GM13976 (cell line): Measurements from ENCODE around the gene KDSR.

Source experiments
- DNase-seq: peaks from one replicate; pipeline ENCODE4 v3.0.0; 2012; ENCODE audit warnings: low spot score
- in situ Hi-C: fragments of 300-500 bp; cut with MboI; formaldehyde crosslinking; loops from one replicate; pipeline ENCODE4 v1.12.0; 2022; ENCODE audit warnings: low sequenced_read_pairs, mixed read lengths, inconsistent platforms; ENCODE audit not compliant: unreplicated experiment
- TF ChIP-seq, protein P1 (sequence below): IDR thresholded peaks from 2 replicates; pipeline ENCODE4 v1.5.1; 2012; ENCODE audit warnings: borderline replicate concordance, mild to moderate bottlenecking; ENCODE audit not compliant: insufficient read depth; ENCODE audit errors: extremely low read depth, missing control alignments, control extremely low read depth

KDSR gene

DNA sequence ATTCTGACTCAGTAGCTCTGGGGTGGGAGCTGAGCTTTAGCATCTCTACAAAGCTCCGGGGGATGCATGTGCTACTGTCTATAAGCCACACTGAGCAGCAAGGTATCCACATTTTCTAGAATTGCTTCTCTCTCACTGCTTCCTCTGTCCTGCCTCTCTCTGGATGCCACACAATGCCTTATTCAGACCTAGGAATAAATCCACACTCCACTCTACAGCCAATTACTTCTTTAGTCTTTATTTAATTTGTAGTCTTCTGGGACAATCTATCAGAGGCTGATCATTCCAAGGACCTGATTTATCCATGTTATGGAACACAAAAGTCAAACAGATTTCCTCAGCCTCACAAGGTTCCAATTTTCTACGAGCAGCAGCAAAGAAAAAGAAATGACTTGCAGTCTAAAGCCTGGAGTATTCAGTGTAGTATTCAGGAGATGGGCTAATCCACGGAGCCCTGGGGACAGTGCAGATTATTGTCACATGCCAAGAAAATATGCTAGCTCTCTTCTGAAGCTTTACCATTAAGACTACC is 51.8 kb downstream of the KDSR start:
- DNase-seq: no peak
- TF ChIP-seq, protein P1, sequence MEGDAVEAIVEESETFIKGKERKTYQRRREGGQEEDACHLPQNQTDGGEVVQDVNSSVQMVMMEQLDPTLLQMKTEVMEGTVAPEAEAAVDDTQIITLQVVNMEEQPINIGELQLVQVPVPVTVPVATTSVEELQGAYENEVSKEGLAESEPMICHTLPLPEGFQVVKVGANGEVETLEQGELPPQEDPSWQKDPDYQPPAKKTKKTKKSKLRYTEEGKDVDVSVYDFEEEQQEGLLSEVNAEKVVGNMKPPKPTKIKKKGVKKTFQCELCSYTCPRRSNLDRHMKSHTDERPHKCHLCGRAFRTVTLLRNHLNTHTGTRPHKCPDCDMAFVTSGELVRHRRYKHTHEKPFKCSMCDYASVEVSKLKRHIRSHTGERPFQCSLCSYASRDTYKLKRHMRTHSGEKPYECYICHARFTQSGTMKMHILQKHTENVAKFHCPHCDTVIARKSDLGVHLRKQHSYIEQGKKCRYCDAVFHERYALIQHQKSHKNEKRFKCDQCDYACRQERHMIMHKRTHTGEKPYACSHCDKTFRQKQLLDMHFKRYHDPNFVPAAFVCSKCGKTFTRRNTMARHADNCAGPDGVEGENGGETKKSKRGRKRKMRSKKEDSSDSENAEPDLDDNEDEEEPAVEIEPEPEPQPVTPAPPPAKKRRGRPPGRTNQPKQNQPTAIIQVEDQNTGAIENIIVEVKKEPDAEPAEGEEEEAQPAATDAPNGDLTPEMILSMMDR: no peak
- in situ Hi-C loops: loop anchor here (5.0 kb wide), 1 partner anchor 158 kb away; no protein-coding TSS in a partner anchor

DNA sequence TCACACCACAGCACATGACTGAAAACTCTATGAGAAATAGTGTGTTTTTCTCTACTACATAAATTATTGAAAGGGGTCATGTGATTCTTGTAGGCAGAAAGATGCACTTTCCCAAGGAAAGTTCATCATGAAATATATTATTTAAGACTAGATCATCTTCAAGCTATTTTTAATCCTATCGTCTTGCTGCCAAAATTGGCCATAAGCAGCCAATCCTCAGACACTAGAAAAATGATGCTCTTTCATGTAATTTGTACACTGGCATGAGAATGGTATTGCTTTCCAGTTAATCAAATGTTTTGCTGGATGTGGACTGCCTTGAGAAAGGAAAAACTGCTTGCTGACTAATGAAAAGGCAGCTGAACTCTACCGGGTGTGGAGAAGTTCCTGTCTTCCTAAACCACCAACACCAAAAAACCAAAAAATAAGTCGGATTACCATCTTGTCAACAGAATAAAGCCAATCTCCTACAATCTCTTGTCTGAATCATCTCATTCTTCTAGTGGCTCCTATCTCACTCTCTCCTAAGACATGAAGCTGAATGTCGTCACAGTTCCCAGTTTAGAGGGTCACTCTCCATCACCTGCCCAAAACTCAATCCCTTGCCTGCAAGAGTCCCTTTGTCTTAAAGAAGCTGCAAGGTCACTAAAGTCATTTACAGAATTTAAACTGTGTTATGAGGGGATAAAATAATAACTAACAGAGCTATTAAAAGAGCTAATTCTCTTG is 52.8 kb downstream of the KDSR start:
- in situ Hi-C loops: no loop called here
- TF ChIP-seq, protein P1: no peak

DNA sequence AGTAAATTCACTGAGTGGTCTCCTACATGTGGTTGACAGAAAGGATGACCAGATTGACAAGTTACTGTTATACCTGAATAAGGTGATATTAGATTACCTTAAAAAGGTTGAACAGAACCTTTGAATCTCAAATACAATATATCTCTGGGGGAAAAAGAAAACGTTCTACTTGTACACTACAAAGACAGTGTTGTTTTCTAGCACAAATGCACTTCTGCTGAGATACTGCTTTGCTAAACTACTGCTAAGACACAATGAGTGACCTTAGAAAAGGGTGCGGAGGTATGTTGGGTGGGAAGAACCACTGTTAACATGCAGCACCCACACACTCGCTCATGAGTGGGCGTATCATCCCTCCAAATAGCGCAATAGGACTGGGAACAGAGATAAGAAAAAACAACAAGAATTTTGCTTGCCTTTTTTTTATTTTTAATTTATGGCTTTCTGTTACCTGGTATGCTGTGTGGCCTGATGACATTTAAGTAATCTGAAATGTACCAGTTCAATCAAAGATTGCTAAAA is 53.5 kb downstream of the KDSR start:
- TF ChIP-seq, protein P1: no peak
- in situ Hi-C loops: no loop called here
- DNase-seq: no peak

More for the DNA sequence above, 52.8 kb downstream of the KDSR start:
- DNase-seq: no peak

DNA sequence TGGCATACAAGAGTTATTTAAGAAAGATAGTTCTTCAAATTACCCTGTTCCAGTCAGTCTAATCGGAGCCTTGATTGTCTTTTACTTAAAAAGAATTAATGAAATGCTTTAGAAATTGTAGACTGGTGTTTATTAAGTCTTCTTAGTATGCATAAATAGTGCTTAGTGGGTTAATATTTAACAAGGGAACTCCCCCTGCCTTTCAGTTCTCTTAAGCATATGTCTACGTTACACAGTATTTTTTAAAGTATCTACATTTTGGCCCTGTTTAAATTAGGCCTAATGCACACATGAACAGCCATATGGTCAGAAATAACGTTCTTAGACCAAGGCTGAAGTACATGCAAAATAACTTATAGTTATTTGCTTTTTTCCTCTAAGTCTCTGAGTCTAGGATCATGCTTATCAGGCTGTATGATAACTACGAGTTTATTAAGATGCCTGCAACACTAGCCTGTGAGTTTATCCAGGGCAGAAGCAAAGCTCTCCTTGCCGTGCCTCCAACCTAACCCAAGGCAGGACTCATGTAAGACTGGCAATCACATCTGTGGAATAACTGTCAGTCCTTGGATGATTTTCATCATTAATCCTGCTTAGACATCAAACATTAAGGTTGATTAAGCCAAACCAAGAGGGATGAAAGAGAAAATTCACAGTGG is 54.1 kb downstream of the KDSR start:
- no peak for DNase-seq
- in situ Hi-C loops: no loop called here
- TF ChIP-seq, protein P1: no peak

DNA sequence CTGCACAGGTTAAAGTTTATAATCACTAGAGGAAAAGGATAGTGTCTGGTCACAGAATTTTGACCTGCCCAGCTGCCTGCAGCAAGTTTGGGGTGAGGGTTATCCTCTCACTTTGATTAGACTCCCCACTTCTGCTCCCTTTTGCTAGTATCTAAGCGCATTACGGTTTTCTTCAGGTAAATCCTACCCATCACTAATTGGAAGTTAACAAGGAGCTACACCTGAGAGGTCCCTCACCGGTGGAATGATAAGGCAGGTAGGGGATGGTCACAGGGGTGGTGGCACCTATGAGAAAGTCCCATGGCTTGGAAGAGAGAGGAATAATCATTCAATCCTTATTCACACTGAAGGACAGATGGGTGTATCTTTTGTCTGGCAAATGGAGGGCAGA is 55.0 kb downstream of the KDSR start:
- no peak for DNase-seq
- in situ Hi-C loops: no loop called here
- TF ChIP-seq, protein P1: no peak

DNA sequence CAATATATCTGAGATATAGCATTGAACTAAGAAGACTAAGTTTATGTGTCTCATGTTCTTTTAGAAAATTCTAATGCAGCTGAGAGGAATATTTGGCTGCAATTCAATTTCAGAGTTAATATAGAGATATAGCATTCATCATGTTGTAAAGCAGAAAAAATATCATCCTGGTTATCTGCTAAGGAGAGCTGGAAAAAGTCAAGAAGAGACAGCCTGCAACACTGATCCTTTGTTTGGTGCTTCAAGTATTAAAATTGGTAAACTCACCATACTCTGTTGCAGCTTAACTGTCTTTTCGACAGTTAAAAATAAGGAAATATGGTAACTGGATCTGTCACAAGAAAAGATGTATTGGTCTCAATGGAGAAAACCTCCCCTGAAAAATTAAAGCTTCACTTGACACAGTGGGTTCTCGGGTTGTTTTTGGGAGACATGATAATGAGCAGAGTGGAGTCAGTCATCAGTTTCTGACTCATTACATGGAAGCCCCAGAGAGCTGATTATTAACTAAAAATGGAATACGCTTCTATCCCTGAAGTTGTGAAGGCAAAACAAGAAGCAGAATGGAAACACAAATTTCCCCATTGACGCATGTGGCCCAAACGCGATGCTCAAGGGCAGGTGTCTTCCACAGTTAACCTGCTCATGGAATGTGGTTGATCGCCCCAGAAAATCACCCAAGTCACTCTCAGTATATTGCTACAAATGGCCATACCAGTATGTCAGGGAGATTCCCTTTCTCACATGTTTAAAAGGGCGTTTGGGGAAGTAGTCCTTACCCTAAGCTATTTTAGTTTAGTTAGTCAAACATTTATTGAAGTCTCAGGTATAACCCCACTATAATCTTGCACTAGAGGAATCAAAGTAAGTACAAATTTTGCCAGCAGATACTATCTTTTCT is 55.6 kb downstream of the KDSR start:
- in situ Hi-C loops: no loop called here
- no peak for DNase-seq
- TF ChIP-seq, protein P1: no peak
